Raji (cell line): ENCODE data around the gene H2BK1.

Experiments used
- POLR2A ChIP-seq: IDR thresholded peaks from 2 replicates; pipeline ENCODE4 v1.6.1; 2011; ENCODE audit warnings: low read depth, low read length, control low read depth; ENCODE audit not compliant: insufficient read depth

Gene H2BK1

GRCh38 chr7:151168787-151169162 is 41.5 kb downstream of the H2BK1 start:
- no peak for TF ChIP-seq POLR2A

- no peak for TF ChIP-seq POLR2A
Observed at GRCh38 chr7:151168003-151168786, 42.1 kb downstream of the H2BK1 start.

GRCh38 chr7:151167197-151167961 is 42.9 kb downstream of the H2BK1 start, which contains the start of gene GBX1:
Gene GBX1 (minus strand): TSS chr7:151167694. CDS start chr7:151167548, 146 bp downstream.
- no peak for TF ChIP-seq POLR2A

DNA sequence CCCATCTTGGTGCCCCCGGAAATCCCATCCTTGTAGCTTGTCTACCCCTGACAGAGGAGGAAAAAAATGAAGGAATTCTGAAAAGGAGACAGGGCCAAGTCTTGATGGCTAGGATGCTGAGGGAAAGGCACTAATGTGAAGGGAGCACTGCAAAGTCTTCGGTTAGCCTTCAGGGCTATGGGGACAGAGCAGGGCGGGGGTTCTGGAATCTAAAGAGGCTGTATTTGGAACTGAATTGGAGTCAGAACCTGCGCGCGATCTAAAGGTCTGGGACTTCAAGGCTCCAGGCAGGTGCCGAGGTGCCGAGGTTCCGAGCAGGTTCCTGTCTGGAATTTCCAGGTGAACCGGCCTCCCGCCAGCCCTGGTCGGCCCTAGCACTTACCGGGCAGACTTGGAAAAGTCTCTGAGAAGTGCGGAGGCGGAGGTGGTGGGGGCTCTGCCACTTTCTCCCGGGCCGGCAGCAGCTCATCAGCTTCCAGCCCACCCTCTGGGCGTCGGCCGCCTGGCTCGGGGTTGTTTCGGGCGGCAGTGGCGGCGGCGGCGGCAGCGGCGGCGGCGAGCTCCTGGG is 43.6 kb downstream of the H2BK1 start:
- no peak for TF ChIP-seq POLR2A

DNA sequence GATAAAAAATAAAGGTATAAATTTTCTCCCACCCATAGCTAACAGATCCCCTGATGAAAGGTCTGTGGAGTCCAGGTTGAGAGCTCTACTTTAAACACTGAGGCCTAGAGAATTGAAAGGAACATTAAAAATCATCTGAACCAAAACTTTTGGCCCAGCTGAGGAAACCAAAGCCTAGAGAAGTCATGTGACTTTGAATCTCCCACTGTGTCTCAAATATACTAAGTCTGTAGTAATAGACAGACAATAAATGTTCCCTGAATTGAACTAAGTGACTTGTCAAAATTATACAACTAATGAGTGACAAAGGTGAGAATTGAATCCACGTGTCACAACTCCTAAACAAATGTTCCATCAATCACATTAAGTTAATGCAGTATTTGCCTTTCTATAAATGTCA is 48.5 kb downstream of the H2BK1 start:
- TF ChIP-seq POLR2A = no peak
